ENCODE data around the gene NEDD4. TPM values are rescaled to one million over a fixed set of nuclear protein-coding genes. Genes with fewer than 3 reads are reported as not detected.

Gene NEDD4
- total and polyA plus RNA-seq, 4 donors, result 3.5 to 22.0 (median 7.7) TPM

DNA sequence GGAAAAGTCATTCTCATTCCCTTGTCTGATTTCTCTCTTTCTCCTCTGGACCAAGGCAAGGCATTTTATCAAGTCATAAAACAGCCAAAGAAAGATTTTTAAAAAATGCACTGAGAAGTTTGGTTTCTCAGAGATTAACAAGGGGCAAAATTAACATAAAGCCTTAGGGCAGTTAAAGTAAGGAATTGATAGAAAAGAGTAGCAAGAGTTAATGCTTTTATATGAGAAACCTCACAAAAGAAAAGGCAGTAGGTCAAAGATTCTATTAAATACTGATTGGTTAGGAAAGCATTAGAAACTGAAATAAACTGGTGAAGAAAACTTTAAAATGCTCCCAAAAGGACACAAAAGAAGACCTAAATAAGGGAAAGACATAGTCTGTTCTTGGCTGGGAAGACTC lies 129.5 kb downstream of the NEDD4 start:
- no peaks in the 10 kb centered on the region for H3K27me3 ChIP-seq (ENCODE audit: control insufficient read depth in 3 of 3, insufficient read depth in 3 of 3, low read length in 2 of 3)
- no peak overlapping the region for H3K4me3 ChIP-seq
- ATAC-seq (ENCODE audit: insufficient read depth, low FRiP score), result no peak
- no peaks in the 10 kb centered on the region for H3K9me3 ChIP-seq (ENCODE audit: control insufficient read depth in 4 of 4, insufficient read depth in 3 of 4, low read length in 3 of 4)
- TF ChIP-seq, protein P1, sequence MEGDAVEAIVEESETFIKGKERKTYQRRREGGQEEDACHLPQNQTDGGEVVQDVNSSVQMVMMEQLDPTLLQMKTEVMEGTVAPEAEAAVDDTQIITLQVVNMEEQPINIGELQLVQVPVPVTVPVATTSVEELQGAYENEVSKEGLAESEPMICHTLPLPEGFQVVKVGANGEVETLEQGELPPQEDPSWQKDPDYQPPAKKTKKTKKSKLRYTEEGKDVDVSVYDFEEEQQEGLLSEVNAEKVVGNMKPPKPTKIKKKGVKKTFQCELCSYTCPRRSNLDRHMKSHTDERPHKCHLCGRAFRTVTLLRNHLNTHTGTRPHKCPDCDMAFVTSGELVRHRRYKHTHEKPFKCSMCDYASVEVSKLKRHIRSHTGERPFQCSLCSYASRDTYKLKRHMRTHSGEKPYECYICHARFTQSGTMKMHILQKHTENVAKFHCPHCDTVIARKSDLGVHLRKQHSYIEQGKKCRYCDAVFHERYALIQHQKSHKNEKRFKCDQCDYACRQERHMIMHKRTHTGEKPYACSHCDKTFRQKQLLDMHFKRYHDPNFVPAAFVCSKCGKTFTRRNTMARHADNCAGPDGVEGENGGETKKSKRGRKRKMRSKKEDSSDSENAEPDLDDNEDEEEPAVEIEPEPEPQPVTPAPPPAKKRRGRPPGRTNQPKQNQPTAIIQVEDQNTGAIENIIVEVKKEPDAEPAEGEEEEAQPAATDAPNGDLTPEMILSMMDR (IDR thresholded peaks at IDR 0.05; ENCODE audit: control extremely low read depth, extremely low read depth), result no peak
- no peak overlapping the region for H3K9ac ChIP-seq (ENCODE audit: insufficient read depth in 1 of 2, low read length in 2 of 2)
- peaks cover 0 to 3% (median 0%) of the 10 kb centered on the region in 5 donors for H3K4me1 ChIP-seq (ENCODE audit: control insufficient read depth in 5 of 5, insufficient read depth in 5 of 5, low read length in 5 of 5)
- no peak overlapping the region for H3K27ac ChIP-seq (ENCODE audit: low read depth in 1 of 2, low read length in 1 of 2)
- no peak for DNase-seq
- peaks cover under 1 to 6% (median 5%) of the 10 kb centered on the region in 4 donors for H3K36me3 ChIP-seq (ENCODE audit: control insufficient read depth in 4 of 4, insufficient read depth in 4 of 4, low read length in 4 of 4)

DNA sequence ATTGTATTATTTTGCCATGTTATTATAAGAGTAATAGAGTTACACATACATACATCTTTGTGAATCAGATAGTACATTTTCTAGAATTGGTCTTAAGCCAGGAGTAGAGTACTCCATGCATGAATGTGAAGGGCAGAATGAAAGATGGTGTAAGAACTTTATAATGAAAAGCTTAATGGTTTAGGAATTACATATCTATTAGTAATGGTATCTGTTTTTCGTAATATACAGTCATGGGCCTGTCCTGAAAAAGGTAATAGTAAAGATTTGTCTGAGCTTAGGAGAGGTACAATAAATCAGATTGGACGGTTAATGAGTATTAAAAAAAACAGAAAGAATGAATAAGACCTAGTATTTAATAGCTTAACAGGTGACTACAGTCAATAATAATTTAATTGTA lies 132.3 kb downstream of the NEDD4 start:
- TF ChIP-seq, protein P1 (IDR thresholded peaks at IDR 0.05; ENCODE audit: control extremely low read depth, extremely low read depth), result no peak
- WGBS, 2 donors, result 96 to 97% methylated on average over 2 of the region's 2 CpGs
- Histone ChIP-seq H3K27ac (ENCODE audit: low read depth in 1 of 2, low read length in 1 of 2) (no peak overlapping the region), H3K36me3 (ENCODE audit: control insufficient read depth in 4 of 4, insufficient read depth in 4 of 4, low read length in 4 of 4) (peaks cover 6 to 12% (median 8%) of the 10 kb centered on the region in 4 donors), H3K9me3 (ENCODE audit: control insufficient read depth in 4 of 4, insufficient read depth in 3 of 4, low read length in 3 of 4) (no peaks in the 10 kb centered on the region), H3K9ac (ENCODE audit: insufficient read depth in 1 of 2, low read length in 2 of 2) (no peak overlapping the region), H3K4me1 (ENCODE audit: control insufficient read depth in 5 of 5, insufficient read depth in 5 of 5, low read length in 5 of 5) (peaks cover 0 to 3% (median 0%) of the 10 kb centered on the region in 5 donors), H3K4me3 (no peak overlapping the region), H3K27me3 (ENCODE audit: control insufficient read depth in 3 of 3, insufficient read depth in 3 of 3, low read length in 2 of 3) (no peaks in the 10 kb centered on the region)
- DNase-seq (no peak), ATAC-seq (ENCODE audit: insufficient read depth, low FRiP score) (no peak)

DNA sequence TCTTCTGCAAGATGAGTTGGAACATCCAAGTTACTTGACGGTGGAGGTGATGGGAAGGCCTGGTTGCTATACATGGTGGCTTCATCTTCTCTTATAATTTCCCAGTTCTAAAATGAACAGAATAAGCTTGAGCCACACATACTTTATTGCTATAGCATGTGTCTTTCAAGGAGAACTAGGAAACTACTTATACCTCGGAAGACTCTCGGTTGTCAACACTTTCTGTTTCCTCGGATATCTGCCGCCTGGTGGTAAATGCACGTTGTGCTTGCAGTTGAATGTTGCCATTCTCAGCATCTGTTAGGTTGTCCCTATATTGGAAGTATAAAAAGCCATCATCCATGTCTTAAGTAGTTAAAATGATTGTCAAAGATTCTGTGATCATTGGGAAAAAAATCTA lies 132.9 kb downstream of the NEDD4 start:
- Histone ChIP-seq H3K4me1 (ENCODE audit: control insufficient read depth in 5 of 5, insufficient read depth in 5 of 5, low read length in 5 of 5) (peaks cover 0 to 2% (median 0%) of the 10 kb centered on the region in 5 donors), H3K36me3 (ENCODE audit: control insufficient read depth in 4 of 4, insufficient read depth in 4 of 4, low read length in 4 of 4) (peaks cover 6 to 12% (median 10%) of the 10 kb centered on the region in 4 donors), H3K9me3 (ENCODE audit: control insufficient read depth in 4 of 4, insufficient read depth in 3 of 4, low read length in 3 of 4) (no peaks in the 10 kb centered on the region), H3K27me3 (ENCODE audit: control insufficient read depth in 3 of 3, insufficient read depth in 3 of 3, low read length in 2 of 3) (no peaks in the 10 kb centered on the region), H3K9ac (ENCODE audit: insufficient read depth in 1 of 2, low read length in 2 of 2) (no peak overlapping the region), H3K4me3 (no peak overlapping the region), H3K27ac (ENCODE audit: low read depth in 1 of 2, low read length in 1 of 2) (no peak overlapping the region)
- TF ChIP-seq, protein P1 (IDR thresholded peaks at IDR 0.05; ENCODE audit: control extremely low read depth, extremely low read depth), result no peak
- ATAC-seq (ENCODE audit: insufficient read depth, low FRiP score) (no peak), DNase-seq (no peak)
- WGBS, 2 donors, result 80 to 87% methylated on average over 6 of the region's 6 CpGs

DNA sequence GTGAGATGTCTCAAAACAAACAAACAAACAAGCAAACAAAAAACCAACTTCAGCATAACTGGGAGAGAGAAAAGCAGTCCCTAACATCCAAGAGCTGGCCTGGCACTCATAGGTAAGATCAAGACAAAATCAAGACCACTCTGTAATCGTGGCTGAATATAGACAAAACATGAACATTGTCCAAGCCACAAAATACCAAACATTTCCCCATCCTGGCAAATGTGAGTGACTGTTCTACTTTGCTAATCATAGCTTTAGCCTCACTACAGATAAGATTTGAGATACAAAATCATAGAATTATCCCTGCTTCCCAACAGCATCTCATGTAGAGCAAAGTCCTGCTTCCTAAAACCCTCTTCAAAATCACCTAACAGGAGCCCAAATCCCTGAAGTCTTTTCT lies 133.7 kb downstream of the NEDD4 start:
- WGBS, 2 donors, result 83 to 89% methylated on average over 1 of the region's 1 CpG
- ATAC-seq (ENCODE audit: insufficient read depth, low FRiP score), result no peak
- peaks cover 8 to 16% (median 13%) of the 10 kb centered on the region in 4 donors for H3K36me3 ChIP-seq (ENCODE audit: control insufficient read depth in 4 of 4, insufficient read depth in 4 of 4, low read length in 4 of 4)

More for the DNA sequence above, 133.7 kb downstream of the NEDD4 start:
- DNase-seq, result no peak
- H3K9ac ChIP-seq (ENCODE audit: insufficient read depth in 1 of 2, low read length in 2 of 2), result no peak overlapping the region
- TF ChIP-seq, protein P1 (IDR thresholded peaks at IDR 0.05; ENCODE audit: control extremely low read depth, extremely low read depth), result no peak
- no peaks in the 10 kb centered on the region for H3K27me3 ChIP-seq (ENCODE audit: control insufficient read depth in 3 of 3, insufficient read depth in 3 of 3, low read length in 2 of 3)
- no peaks in the 10 kb centered on the region for H3K9me3 ChIP-seq (ENCODE audit: control insufficient read depth in 4 of 4, insufficient read depth in 3 of 4, low read length in 3 of 4)
- no peak overlapping the region for H3K4me3 ChIP-seq
- peaks cover 0 to 2% (median 0%) of the 10 kb centered on the region in 5 donors for H3K4me1 ChIP-seq (ENCODE audit: control insufficient read depth in 5 of 5, insufficient read depth in 5 of 5, low read length in 5 of 5)
- no peak overlapping the region for H3K27ac ChIP-seq (ENCODE audit: low read depth in 1 of 2, low read length in 1 of 2)
